8988T (cell line): ENCODE measurements around the gene THUMPD3.

Source experiments
- DNase-seq: peaks from one replicate; pipeline ENCODE4 v3.0.0; 2011

The THUMPD3 gene

DNA sequence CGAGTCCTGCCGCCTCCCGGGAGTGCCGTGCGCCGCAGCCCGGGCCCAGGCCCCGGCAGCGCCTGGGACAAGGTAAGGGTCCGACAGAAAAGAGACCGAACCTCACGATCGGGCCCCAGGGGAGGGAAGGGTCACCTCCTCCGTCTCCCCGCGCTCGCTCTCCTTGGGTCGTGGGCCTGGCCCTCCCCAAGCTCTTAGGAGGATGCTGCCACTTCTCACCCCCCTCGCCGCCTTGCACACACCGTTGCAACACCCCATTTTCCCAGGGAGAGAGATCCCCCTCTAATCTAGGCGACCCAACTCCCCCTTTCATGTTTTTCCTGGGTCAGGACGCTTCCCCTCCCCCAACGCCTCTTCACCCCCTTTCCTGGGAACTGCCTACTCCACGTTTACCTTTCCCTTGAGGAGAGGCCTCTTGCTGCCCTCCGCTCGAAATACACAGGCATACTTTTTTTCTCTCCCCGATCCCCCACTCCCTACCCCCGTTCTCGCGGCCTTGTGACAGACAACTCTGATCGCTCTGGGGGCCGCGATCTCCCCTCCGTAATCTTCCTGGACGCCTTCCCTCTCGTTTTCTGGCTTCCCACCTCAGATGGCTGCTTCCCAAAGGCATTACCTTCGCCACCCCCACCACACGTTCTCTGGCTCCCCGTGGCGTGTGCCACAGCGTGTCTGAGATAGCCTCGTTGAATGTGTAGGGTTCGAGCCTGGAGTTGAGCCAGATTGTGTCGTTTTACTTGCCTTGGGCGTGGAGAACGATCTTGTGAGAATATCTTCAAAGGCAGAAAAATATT is 35.2 kb downstream of the THUMPD3 start:
- DNase-seq = peak; percentile 19

DNA sequence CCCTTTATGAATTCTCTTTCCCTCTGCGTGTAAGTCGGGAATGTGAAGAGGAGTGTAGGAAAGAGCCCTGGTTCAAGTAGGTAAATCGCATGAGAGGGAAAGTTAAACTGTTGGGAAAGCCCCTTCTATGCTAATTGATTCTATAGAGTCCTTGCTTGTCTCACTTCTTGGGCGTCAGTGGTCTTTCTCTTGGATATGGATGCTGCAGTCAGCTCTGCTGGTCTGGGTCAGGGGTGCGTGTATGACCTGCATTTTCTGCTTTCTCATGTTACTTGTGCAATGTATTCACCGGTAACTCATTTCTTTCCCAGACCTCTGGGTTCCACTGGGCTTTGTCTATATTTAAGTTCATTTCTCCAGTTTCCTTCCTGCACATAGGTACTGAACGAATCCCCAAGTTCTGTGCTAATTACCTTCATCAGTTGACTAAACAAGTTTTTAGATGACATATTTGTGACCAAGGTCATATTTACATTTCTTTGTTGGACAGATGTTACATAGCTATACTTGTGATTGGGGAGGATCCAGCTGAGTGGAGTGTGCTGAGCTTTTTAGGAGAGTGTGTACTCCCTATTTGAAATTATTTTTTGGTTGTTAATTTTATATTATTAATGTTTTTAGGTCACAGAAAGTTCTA is 36.0 kb downstream of the THUMPD3 start:
- no peak for DNase-seq

DNA sequence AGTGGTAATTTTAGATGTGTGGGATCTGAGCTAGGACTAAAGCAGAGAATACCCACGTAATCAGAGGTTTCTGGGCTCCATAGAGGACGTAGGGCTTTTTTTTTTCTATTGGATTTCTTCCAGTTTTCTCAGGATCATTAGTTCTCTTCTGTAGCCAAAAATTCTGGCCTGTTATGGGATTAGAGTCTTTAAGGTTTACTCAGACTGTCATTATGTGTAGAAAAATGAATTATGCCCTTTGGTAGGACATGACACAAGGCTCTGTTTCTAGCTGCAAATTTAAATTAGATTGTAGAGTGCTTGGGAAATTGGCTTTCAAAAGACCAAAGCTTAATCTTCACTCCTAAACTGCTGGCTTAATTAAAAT is 36.5 kb downstream of the THUMPD3 start:
- DNase-seq = no peak

DNA sequence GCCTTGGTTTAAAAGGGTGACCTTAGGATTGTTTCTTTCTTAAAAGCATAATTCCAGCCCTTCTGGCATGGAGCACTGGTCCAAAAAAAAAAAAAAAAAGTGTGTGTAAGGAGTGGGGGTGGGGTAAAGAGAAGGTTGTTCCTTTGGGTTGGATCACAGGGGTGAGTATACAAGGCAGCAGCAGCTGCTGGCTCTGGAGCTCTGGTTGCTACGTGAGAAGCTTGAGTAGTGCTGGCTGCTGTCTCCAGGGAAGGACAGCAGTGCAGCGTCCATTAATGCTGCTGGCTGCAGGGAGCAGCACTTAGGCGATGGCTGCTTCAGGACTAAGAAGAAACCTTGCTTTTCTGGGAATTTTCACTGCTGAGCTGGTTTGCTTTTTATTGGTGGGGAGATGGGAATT is 36.9 kb downstream of the THUMPD3 start:
- DNase-seq = peak; percentile 53

DNA sequence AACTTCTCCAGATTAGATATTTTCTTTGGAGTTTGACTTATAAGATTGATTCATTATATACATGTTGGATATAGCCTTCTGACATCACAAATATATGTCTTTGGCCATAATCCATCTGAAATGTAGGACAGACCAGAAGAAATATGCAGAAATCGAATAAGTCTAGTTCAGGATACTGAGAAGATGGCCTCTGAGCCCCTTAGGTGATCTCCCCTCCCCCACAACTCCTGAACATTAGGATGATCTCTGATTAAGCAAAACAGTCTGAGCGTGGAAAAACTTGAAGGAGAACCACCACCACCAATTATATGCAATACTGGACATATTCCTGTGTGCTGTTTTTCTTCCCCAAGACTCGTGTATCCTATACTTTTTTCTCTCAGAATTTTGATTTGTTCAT is 37.8 kb downstream of the THUMPD3 start:
- no peak for DNase-seq

DNA sequence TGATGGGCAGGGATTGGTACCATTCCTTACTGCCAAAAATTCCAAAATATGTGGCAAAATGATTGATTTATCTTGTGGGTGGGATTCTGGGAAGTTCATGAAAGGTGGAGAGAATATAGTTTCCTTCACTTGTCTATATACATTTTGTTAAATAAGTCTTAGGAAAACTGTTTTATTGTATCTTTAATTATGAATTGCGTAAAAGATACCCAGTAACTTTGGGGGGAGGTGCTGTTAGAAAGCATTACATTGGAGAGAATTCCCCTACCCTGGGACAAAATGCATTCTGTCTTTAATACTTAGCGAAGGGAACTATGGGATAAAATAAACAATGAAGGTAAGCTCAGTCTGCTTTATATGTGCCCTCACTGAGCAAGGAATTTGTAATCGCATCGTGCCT is 39.1 kb downstream of the THUMPD3 start:
- DNase-seq = no peak

DNA sequence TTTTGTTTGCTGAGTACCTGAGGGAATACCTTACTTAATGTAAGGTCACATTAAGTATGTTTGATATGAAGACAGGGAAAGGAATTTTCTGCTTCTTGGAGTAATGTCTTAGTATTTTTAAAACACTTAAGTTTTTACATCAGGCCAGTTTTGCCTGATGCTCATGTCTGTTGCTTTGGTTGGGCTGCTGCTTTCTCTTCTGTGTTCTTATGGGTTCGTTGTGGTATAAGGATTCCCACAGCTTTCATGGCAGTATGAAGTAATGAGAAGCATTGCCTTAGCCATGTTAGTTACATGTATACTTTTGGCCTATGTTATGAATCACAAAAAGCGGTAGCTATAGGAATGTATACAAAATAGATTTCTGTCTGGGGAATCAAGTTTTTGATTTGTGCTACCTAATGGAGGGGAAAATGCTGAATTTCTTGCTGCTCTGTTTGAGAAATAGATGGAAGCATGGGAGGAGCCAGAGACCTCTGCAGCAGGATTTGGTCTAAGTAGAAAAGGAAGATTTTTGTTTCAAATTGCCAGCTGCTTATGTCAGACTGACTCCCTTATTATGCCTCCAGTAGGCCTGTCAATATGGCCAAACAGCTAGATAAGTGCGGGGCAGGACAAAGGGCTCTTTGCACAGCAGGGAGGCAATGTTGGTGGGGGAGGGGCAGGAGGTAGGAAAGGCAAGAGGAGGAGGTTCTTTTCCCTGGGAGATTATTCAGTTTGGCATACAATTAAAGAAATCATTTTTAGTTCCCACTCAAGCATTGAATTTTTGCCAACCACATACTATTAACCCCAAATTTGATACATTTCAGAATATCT is 39.8 kb downstream of the THUMPD3 start:
- DNase-seq = no peak

DNA sequence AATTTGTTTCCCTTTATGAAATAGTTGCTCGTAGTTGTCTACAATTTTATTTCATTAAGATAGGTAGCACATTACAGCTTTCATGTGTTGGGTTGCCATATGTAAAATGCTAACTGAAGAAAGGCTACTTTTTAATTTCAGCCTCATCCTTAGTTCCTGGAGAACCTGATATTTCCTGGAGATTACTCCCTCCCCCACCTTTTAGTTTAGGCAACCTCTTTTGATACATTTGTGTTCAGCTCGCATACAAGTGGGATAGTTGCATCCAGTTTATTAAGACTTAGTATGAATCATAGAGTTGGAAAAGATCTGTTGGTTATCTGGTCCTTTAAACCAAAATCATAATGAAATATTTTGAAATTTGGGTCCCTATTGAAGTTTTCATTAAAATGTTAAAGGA is 40.6 kb downstream of the THUMPD3 start:
- DNase-seq = no peak

DNA sequence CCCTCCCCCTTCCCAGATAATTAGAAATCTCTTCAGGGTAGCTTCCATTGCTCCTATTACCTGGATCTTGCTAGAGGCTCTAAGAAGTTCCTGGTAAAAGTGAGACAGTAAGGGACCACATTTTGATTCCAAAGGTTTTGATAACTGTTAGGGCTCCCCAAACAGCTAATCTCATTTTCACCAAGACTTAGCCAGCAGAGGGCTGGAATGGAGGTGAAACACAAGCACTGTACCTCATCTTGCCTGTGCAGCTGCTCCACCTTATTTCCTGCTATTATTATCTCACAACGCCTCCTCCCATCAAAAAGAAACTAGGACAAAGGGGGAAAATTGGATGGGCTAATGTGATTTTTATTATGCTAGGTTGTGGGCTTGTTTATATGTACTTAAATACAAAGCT is 41.8 kb downstream of the THUMPD3 start:
- no peak for DNase-seq

DNA sequence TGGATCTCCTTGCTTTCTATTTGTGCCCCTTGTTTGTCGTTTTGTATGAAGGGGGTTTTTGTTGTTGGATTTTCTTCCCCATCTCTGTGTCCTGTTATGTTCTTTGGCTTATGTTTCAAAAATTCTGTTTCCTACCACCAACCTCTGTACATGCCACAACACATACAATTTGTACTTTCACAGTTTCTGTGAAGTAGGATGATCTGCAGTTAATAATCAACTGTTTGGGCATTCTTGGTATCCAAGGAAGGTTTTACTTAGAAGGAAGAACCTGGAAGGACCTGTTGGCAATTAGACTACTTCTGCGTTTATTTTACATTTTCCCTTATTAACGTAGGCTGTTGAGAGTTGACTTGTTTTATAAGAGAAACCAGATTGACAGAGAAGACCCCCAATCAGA is 42.9 kb downstream of the THUMPD3 start:
- DNase-seq = no peak

DNA sequence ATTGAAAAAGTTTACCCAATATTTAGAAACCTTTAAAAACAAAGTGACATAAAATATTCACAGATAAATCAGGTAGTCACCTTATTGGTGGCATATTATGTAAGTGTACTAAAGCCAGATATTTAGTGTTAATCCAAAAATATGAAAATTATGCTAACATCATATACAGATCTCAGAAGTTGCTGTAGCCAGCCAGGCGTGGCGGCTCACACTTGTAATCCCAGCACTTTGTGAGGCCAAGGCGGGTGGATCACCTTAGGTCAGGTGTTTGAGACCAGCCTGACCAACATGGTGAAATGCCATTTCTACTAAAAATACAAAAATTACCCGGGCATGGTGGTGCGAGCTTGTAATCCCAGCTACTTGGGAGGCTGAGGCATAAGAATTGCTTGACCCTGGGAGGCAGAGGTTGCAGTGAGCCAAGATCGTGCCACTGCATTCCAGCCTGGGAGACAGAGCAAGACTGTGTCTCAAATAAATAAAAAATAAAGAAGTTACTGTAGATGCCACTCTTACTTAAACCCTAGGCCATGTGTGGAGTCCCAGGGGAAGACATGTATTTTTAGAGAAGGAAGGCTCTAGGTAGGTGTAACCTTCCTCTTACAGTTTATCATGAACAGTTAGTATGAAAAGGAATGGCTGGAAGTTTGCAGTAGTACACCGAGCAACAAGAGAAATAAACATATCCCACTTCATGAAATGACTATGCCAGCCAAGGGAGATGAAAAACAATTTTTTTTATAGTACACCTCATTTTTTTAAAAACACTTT is 44.2 kb downstream of the THUMPD3 start:
- no peak for DNase-seq

DNA sequence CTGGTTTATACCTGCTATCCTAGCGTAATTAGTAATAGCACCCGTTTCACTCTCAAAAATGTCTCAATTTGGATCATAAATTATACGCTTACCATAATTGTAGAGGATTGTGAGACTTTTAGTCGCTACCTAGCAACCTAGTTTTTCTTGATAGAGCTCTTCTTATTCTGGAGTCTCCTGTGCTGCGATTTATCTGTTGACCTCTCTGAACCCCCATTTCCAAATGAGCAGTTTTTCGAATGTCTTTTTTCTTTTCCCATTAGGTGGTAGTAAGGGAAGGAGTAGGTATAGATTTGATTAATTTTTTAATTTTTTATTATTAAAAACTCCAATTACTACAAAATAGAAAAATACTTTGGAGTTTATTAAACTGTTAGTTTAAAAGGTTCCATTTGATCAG is 45.2 kb downstream of the THUMPD3 start:
- no peak for DNase-seq

DNA sequence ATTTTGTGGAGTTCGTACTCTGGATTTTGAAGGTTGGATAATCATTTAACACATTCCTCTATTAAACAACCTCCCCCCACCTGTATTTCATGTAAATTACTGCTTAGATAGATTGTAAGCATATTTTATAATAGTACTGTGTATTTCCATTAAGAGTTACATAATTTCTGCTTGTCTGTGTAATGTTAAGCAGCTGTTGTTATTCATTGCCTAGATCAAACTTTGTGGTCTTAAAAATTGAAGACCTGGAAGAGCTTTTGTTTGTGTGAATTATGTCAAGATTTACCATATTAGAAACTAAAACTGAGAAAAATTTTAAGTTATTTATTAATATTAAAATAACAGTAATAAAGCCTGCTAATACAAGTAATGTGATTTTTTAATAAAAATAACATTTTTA is 45.7 kb downstream of the THUMPD3 start:
- no peak for DNase-seq

DNA sequence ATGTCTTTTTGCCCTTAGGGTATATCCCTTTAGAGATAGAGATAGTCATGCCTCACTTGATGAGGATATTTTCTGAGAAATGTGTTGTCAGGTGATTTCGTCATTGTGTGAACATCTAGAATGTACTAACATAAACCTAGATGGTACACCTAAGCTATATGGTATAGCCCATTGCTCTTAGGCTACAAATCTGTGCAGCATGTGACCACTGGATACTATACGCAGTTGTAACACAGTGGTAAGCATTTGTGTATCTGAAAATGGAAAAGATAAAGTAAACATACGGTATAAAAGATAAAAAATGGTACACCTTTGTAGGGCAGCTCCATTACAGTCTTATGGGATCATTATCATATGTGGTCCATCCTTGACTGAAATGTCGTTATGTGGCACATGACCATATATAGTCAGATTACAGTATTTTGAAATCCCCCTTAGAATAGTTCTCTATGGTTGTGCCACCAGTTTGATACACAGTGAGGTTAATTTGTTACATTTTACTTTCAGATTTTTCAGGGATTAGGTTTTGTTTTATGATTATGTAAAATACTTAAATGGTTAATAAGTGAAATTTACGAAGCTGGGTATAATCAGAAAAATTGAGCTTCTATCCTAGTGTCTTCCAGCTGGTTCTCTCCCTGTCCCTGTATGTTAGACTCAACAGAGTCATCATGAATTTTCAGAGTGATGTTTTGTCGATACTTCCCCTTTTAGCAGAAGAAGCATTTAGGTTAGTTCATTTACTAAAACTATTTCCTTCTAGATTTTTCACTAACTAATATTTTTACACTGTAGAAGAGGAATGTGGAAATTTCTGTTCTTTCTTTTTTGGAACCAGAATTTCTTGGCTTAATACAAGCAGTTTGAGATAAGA is 47.4 kb downstream of the THUMPD3 start:
- no peak for DNase-seq

DNA sequence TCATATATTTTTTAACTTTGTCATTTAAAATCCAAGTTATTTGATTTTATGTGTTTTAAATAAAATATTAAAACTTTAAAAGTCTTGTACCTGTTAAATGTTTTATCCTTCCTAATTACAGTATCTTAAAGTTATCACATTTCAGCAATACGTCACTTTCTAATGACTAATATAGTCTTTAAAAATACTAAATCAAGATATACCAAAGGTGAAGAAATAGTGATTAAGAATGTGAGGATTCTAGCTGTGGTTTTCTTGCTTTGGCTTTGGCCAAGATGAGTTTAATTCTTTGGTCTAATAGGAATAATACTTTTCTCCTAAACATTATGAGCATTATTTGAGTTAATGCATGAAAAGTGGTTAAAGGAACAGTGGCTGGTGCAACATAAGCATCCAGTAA is 48.4 kb downstream of the THUMPD3 start:
- no peak for DNase-seq

DNA sequence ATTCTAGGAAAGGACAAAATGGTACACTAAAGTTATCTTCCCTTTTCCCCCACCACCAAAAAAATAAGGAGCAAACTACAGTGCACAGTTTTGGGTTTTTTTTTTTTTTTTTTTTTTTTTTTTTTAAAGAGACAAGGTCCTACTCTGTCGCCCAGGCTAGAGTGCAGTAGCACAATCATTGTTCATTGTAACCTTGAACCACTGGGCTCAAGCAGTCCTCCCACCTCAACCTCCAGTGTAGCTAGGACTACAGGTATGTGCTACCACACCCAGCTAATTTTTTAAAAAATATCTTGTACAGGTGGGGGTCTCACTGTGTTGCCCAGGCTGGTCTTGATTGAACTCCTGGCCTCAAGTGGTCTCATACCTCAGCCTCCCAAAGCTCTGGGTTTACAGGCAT is 49.4 kb downstream of the THUMPD3 start:
- DNase-seq = no peak

DNA sequence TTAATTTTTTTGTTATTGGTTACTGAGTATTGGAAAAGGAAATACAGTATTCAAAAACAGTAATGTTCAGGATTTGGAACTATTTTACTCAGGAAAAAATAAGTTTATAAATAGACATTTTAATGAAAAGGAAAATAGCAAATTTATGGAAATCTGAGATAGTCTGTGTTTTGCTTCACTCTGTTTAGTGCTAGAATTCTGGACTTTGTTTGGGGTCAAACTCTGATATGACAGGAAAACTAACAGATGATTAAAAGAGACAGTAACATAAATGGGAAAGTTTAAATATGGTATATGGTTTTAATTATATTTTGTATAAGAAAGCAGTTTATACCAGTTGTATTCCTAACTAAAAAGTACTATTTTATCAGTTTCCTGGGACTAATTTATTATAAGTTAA is 52.0 kb downstream of the THUMPD3 start:
- DNase-seq = no peak

DNA sequence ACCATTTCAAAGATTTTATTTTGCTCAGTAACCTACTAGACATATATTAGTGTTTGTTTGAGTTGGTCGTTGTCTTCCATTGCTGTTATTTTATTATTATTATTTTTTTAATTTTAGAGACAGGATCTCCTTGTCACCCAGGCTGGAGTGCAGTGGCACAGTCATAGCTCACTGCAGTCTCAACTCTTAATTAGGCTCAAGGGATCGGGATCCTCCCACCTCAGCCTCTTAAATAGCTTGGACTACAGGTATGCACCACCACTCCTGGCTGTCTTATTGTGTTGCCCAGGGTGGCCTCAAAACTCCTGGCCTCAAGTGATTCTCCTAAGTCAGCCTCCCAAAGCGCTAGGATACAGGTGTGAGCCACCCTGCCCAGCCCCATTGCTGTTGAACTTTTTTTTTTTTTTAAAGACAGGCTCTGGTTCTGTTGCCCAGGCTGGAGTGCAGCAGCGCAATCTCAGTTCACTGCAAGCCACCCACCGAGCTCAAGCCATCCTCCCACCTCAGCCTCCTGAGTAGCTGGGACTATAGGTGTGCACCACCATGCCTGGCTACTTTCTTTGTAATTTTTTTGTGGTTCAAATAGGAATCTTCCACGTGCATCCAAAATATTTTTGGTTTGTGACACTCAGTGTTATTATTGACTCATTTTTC is 52.8 kb downstream of the THUMPD3 start:
- DNase-seq = no peak

DNA sequence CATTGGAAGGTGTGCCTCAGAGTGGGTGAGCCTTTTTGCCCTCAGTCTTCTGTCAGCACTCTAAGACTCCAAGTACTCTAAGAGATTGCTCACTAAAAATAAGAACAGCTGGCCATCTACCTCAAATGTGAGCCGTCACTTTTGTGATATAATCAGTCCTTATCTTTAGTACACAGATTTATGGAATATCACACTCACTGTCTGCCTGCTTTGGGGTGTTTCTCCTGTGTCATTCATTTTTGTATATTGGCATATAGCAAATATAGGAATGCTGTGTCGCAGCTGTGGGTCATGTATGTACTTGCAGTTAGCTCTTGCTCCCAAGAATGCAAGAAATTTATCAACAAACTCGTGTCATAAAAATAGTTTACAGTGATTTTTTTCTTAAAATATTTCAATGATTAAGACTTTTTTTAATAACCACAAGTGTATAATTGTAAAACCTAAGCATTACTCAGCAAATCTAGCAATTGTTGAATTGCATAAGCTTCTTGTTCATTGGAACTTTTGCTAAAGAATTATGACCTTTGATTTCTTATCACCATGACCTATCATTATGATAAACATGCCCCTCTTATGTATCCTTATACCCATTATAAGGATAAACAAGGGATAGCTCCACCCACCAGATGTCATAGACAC is 53.4 kb downstream of the THUMPD3 start:
- no peak for DNase-seq

DNA sequence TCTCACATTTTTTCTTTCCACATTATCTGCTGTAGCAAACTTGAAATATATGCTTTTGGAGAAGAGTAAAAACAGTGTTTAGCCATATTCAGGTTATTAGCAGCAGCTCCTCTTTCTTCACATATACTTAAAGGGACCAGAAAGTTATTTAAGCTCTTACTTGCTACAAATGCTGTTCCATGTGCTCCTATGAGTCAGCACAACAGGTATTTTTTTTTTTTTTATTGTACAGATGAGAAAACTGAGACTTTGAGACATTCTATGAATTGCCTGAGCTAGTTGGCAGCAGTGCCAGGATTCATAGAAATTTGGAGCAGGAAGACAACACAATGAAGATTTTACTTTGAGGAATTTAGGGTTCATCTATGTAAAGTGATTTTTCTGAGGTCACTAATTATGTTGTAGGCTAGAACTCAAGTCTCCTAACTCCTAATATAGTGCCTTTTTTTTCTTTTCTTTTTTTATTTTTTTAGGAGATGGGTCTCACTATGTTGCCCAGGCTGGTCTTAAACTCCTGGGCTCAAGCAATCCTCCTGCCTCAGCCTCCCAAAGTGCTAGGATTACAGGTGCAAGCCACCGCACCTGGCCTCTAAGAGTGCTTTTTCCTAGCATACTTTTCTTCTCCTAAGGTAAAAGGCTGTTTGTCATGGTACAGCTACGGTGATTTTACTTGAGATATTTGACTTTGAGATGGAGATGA is 58.1 kb downstream of the THUMPD3 start:
- no peak for DNase-seq
